Neural progenitor cell (in vitro differentiated cells): Measurements from ENCODE around the gene ERBIN. TPM values are rescaled to one million over a fixed set of nuclear protein-coding genes. Genes with fewer than 3 reads are reported as not detected.

Experiments used
- DNase-seq: peaks from one replicate; pipeline ENCODE4 v3.0.0-alpha.2; 2016; ENCODE audit warnings: low spot score
- H2AFZ ChIP-seq: fragments of 200-600 bp; sonication (generic); replicated peaks from 2 replicates; pipeline ENCODE4 v1.6.1; 2016; ENCODE audit warnings: antibody characterized with exemption
- H3F3A ChIP-seq: fragments of 200-600 bp; sonication (generic); 2 replicates; pipeline ENCODE4 v1.6.1; 2016; ENCODE audit warnings: antibody characterized with exemption, low read depth
- H3K27ac ChIP-seq: fragments of 200-600 bp; sonication (generic); 2 replicates; pipeline ENCODE4 v1.5.1; 2016; ENCODE audit warnings: mild to moderate bottlenecking
- H3K27me3 ChIP-seq: fragments of 200-600 bp; sonication (generic); 2 replicates; pipeline ENCODE4 v1.6.1; 2016; ENCODE audit warnings: mild to moderate bottlenecking, moderate library complexity
- H3K36me3 ChIP-seq: fragments of 200-600 bp; sonication (generic); 2 replicates; pipeline ENCODE4 v1.5.1; 2016
- H3K4me1 ChIP-seq: fragments of 200-600 bp; sonication (generic); 2 replicates; pipeline ENCODE4 v1.6.1; 2016; ENCODE audit warnings: mixed run types
- H3K4me2 ChIP-seq: fragments of 200-600 bp; sonication (generic); 2 replicates; pipeline ENCODE4 v1.6.1; 2016
- H3K4me3 ChIP-seq: fragments of 200-600 bp; sonication (generic); 2 replicates; pipeline ENCODE4 v1.5.1; 2016
- H3K79me2 ChIP-seq: fragments of 200-600 bp; sonication (generic); 2 replicates; pipeline ENCODE4 v1.6.1; 2016; ENCODE audit warnings: low read depth
- H3K9ac ChIP-seq: fragments of 200-600 bp; sonication (generic); 2 replicates; pipeline ENCODE4 v1.6.1; 2016
- H3K9me3 ChIP-seq: fragments of 200-600 bp; sonication (generic); 2 replicates; pipeline ENCODE4 v1.5.1; 2016; ENCODE audit warnings: low read depth
- H4K20me1 ChIP-seq: fragments of 200-600 bp; sonication (generic); 2 replicates; pipeline ENCODE4 v1.6.1; 2016; ENCODE audit warnings: low read depth
- H3K27ac Mint-ChIP-seq: 3 replicates; pipeline ENCODE4 v1.8.0; 2021; ENCODE audit warnings: mixed read lengths
- H3K27me3 Mint-ChIP-seq: 2 replicates; pipeline ENCODE4 v1.8.0; 2022; ENCODE audit warnings: low read depth, mild to moderate bottlenecking, inconsistent platforms, moderate library complexity, mixed read lengths; ENCODE audit not compliant: insufficient read depth
- H3K36me3 Mint-ChIP-seq: 3 replicates; pipeline ENCODE4 v1.8.0; 2021; ENCODE audit warnings: mixed read lengths
- H3K4me1 Mint-ChIP-seq: 3 replicates; pipeline ENCODE4 v1.8.0; 2021; ENCODE audit warnings: mixed read lengths
- H3K4me3 Mint-ChIP-seq: 3 replicates; pipeline ENCODE4 v1.8.0; 2021; ENCODE audit warnings: mild to moderate bottlenecking, moderate library complexity, mixed read lengths
- H3K9me3 Mint-ChIP-seq: 3 replicates; pipeline ENCODE4 v1.8.0; 2020; ENCODE audit warnings: mixed read lengths
- EZH2 ChIP-seq: fragments of 200-600 bp; sonication (generic); IDR thresholded peaks from 2 replicates; pipeline ENCODE4 v1.6.1; 2017; ENCODE audit warnings: antibody characterized with exemption, mild to moderate bottlenecking, moderate library complexity
- EZH2phosphoT487 ChIP-seq: fragments of 200-600 bp; sonication (generic); IDR thresholded peaks from 2 replicates; pipeline ENCODE4 v1.6.1; 2017; ENCODE audit warnings: antibody characterized with exemption
- total RNA-seq: library from RNA; depleted of rRNA; stranded (reverse); fragments of >200 nt; gene quantifications from 2 replicates; pipeline ENCODE4 v1.2.3, GENCODE V29; 2015; ENCODE audit warnings: low replicate concordance
- TF ChIP-seq, protein P1 (sequence below): fragments of 200-600 bp; sonication (generic); IDR thresholded peaks from 2 replicates; pipeline ENCODE4 v1.5.1; 2017; ENCODE audit warnings: antibody characterized with exemption, mild to moderate bottlenecking

ERBIN gene
- total RNA-seq, 1 donor from 2014 or later, result 77.6 TPM

DNA sequence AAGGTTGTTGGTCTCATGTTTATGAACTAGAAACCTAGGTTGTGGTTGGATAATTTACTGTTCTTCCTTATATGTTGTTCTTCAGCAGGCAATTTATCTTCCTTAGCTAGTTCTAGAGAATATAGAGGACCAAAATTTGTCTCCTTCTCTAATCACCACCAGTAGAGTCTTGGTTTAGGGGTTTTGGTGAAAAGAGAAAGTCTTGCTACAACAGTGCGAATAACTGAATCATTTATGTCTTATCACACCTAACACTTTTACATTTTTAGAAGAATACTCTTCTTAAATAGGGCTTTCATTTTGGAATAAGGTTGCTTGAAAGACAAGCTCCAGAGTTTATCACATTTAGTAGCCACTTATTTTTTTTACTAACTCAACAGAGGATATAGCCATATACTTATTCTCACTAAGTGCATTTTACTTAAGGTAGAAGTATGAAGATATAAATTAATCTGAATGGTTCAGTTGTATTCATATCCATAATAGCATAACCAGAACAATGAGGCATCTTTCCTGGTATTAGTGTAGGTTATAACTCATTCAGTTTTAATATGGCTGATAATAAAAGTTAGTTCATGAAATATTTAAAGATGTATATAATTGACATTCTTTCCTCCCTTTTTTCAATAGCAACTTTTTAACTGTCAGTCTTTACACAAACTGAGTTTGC lies 67.9 kb downstream of the ERBIN start:
- H3K27ac Mint-ChIP-seq, result no peak overlapping the region
- Histone ChIP-seq H3K4me2 (no peak overlapping the region), H3K36me3 (peaks cover 6% of the 10 kb centered on the region), H3K9ac (no peak overlapping the region), H3K27ac (no peak overlapping the region), H3K79me2 (peaks cover 95% of the 10 kb centered on the region), H3K27me3 (no peaks in the 10 kb centered on the region), H4K20me1 (peaks cover 6% of the 10 kb centered on the region), H3F3A (no peaks in the 10 kb centered on the region), H2AFZ (no peak overlapping the region), H3K9me3 (no peaks in the 10 kb centered on the region), H3K4me1 (peaks cover 4% of the 10 kb centered on the region), H3K4me3 (no peak overlapping the region)
- H3K27me3 Mint-ChIP-seq, result no peaks in the 10 kb centered on the region
- no peak for DNase-seq
- H3K36me3 Mint-ChIP-seq, result peaks cover 30% of the 10 kb centered on the region
- no peak overlapping the region for H3K4me3 Mint-ChIP-seq
- no peaks in the 10 kb centered on the region for H3K9me3 Mint-ChIP-seq
- no peaks in the 10 kb centered on the region for H3K4me1 Mint-ChIP-seq
- no peak for TF ChIP-seq EZH2
- no peak for TF ChIP-seq EZH2phosphoT487
- TF ChIP-seq, protein P1, sequence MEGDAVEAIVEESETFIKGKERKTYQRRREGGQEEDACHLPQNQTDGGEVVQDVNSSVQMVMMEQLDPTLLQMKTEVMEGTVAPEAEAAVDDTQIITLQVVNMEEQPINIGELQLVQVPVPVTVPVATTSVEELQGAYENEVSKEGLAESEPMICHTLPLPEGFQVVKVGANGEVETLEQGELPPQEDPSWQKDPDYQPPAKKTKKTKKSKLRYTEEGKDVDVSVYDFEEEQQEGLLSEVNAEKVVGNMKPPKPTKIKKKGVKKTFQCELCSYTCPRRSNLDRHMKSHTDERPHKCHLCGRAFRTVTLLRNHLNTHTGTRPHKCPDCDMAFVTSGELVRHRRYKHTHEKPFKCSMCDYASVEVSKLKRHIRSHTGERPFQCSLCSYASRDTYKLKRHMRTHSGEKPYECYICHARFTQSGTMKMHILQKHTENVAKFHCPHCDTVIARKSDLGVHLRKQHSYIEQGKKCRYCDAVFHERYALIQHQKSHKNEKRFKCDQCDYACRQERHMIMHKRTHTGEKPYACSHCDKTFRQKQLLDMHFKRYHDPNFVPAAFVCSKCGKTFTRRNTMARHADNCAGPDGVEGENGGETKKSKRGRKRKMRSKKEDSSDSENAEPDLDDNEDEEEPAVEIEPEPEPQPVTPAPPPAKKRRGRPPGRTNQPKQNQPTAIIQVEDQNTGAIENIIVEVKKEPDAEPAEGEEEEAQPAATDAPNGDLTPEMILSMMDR, result no peak

DNA sequence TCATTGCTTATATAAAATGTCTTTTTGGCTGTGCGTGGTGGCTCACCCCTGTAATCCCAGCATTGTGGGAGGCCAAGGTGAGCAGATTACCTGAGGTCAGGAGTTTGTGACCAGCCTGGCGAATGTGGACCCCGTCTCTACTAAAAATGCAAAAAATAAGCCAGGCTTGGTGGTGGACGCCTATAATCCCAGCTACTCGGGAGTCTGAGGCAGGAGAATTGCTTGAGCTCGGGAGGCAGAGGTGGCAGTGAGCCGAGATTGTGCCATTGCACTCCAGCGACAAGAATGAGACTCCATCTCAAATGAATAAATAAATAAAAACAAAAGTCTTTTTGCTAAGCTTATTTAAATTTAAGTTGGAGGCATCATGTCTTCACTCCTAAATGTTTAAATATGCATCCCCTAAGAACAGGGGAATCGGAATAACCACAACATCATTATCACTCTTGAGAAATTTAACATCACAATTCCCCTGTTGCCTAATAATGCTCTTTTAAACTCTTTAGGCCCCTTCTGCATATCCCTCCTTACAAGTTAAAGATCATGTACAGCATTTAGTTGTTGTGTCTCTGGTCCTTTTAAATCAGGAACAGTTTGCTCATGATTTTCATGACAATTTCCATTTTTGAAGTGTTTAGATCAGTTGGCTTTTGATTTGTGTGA lies 72.8 kb downstream of the ERBIN start:
- TF ChIP-seq, protein P1, result no peak
- no peak for TF ChIP-seq EZH2
- no peak for TF ChIP-seq EZH2phosphoT487
- no peak for DNase-seq
- H3K9ac ChIP-seq, result no peak overlapping the region
- H3K9me3 ChIP-seq, result no peaks in the 10 kb centered on the region
- H4K20me1 ChIP-seq, result peaks cover 6% of the 10 kb centered on the region
- H3K27ac ChIP-seq, result no peak overlapping the region
- no peak overlapping the region for H3K27ac Mint-ChIP-seq
- peaks cover 6% of the 10 kb centered on the region for H3K36me3 ChIP-seq
- no peak overlapping the region for H3K4me3 ChIP-seq
- H3K27me3 ChIP-seq, result no peaks in the 10 kb centered on the region
- peaks cover 48% of the 10 kb centered on the region for H3K36me3 Mint-ChIP-seq
- no peaks in the 10 kb centered on the region for H3K27me3 Mint-ChIP-seq
- peaks cover 4% of the 10 kb centered on the region for H3K4me1 ChIP-seq
- H2AFZ ChIP-seq, result no peak overlapping the region
- peaks cover 98% of the 10 kb centered on the region for H3K79me2 ChIP-seq
- peaks cover 6% of the 10 kb centered on the region for H3K9me3 Mint-ChIP-seq
- H3K4me2 ChIP-seq, result no peak overlapping the region
- no peaks in the 10 kb centered on the region for H3K4me1 Mint-ChIP-seq
- H3K4me3 Mint-ChIP-seq, result no peak overlapping the region
- H3F3A ChIP-seq, result no peaks in the 10 kb centered on the region

DNA sequence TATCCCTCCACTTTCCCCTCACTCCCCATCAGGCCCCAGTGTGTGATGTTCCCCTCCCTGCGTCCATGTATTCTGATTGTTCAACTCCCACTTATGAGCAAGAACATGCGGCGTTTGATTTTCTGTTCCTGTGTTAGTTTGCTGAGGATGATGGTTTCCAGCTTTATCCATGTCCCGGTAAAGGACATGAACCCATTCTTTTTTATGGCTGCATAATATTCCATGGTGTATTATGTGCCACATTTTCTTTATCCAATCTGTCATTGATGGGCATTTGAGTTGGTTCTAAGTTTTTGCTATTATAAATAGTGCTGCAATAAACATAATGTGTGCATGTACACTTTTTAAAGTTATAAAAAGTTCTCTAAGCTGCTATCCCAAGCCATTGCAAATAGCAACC lies 75.6 kb downstream of the ERBIN start:
- Histone ChIP-seq H2AFZ (no peak overlapping the region), H3K79me2 (peaks cover 84% of the 10 kb centered on the region), H3K4me1 (no peaks in the 10 kb centered on the region), H3K27ac (no peak overlapping the region), H3K9me3 (no peaks in the 10 kb centered on the region), H3F3A (no peaks in the 10 kb centered on the region), H3K36me3 (peaks cover 3% of the 10 kb centered on the region), H3K4me2 (no peak overlapping the region), H3K4me3 (no peak overlapping the region), H3K27me3 (no peaks in the 10 kb centered on the region), H4K20me1 (peaks cover 3% of the 10 kb centered on the region), H3K9ac (no peak overlapping the region)
- Mint-ChIP-seq H3K27ac (no peak overlapping the region), H3K9me3 (peaks cover 9% of the 10 kb centered on the region), H3K36me3 (peaks cover 49% of the 10 kb centered on the region), H3K4me1 (no peaks in the 10 kb centered on the region), H3K27me3 (no peaks in the 10 kb centered on the region), H3K4me3 (no peak overlapping the region)
- TF ChIP-seq, protein P1, result no peak
- no peak for TF ChIP-seq EZH2phosphoT487
- TF ChIP-seq EZH2, result no peak
- no peak for DNase-seq
